ENCODE results near the gene TMEM170B.

Gene TMEM170B

GRCh38 chr6:11552442-11552841, 14.9 kb downstream of the TMEM170B start:
- Histone ChIP-seq H3K27ac (ENCODE audit: low read length) (no peak overlapping the region), H3K4me1 (ENCODE audit: insufficient read depth, low read length) (no peaks in the 10 kb centered on the region), H3K36me3 (ENCODE audit: insufficient read depth, low read length) (no peaks in the 10 kb centered on the region), H3K79me2 (ENCODE audit: insufficient read depth, low read length) (peaks cover 19% of the 10 kb centered on the region), H3K4me2 (ENCODE audit: insufficient read depth, low read length) (no peak overlapping the region), H4K20me1 (ENCODE audit: insufficient read depth, low read length) (peaks cover 9% of the 10 kb centered on the region; the same call in 1 of the 2 replicates), H3K9ac (ENCODE audit: low read depth, low read length) (no peak overlapping the region), H2AFZ (ENCODE audit: low read depth, low read length) (no peak overlapping the region), H3K9me3 (ENCODE audit: insufficient read depth, low read length, severe bottlenecking) (no peaks in the 10 kb centered on the region), H3K4me3 (ENCODE audit: low read depth in 1 of 2, low read length in 2 of 2) (no peak overlapping the region), H3K27me3 (ENCODE audit: insufficient read depth, low read length, poor library complexity) (no peaks in the 10 kb centered on the region)
- TF ChIP-seq CTCF (IDR thresholded peaks at IDR 0.05; ENCODE audit: borderline replicate concordance, extremely low read depth, low read length, poor library complexity, severe bottlenecking): no peak
- no peak for TF ChIP-seq EZH2 (IDR thresholded peaks at IDR 0.05; ENCODE audit: borderline replicate concordance, low read depth, low read length, severe bottlenecking)
- DNase-seq (no peak), ATAC-seq (ENCODE audit: insufficient read depth, low read depth) (no peak)

- Histone ChIP-seq H3K4me2 (ENCODE audit: insufficient read depth, low read length) (no peak overlapping the region), H3K9me3 (ENCODE audit: insufficient read depth, low read length, severe bottlenecking) (no peaks in the 10 kb centered on the region), H3K36me3 (ENCODE audit: insufficient read depth, low read length) (no peaks in the 10 kb centered on the region), H3K27ac (ENCODE audit: low read length) (no peak overlapping the region), H3K79me2 (ENCODE audit: insufficient read depth, low read length) (peaks cover 27% of the 10 kb centered on the region), H3K27me3 (ENCODE audit: insufficient read depth, low read length, poor library complexity) (no peaks in the 10 kb centered on the region), H3K4me3 (ENCODE audit: low read depth in 1 of 2, low read length in 2 of 2) (no peak overlapping the region), H3K4me1 (ENCODE audit: insufficient read depth, low read length) (no peaks in the 10 kb centered on the region), H3K9ac (ENCODE audit: low read depth, low read length) (no peak overlapping the region), H4K20me1 (ENCODE audit: insufficient read depth, low read length) (peaks cover 9% of the 10 kb centered on the region; the same call in 1 of the 2 replicates), H2AFZ (ENCODE audit: low read depth, low read length) (no peak overlapping the region)
- ATAC-seq (ENCODE audit: insufficient read depth, low read depth) (no peak), DNase-seq (no peak)
- TF ChIP-seq EZH2 (IDR thresholded peaks at IDR 0.05; ENCODE audit: borderline replicate concordance, low read depth, low read length, severe bottlenecking) (no peak), CTCF (IDR thresholded peaks at IDR 0.05; ENCODE audit: borderline replicate concordance, extremely low read depth, low read length, poor library complexity, severe bottlenecking) (no peak)
Observed at GRCh38 chr6:11553824-11554223, 16.3 kb downstream of the TMEM170B start.

- DNase-seq: no peak
- no peaks in the 10 kb centered on the region for H3K27me3 ChIP-seq (ENCODE audit: insufficient read depth, low read length, poor library complexity)
- peaks cover 32% of the 10 kb centered on the region for H3K79me2 ChIP-seq (ENCODE audit: insufficient read depth, low read length)
- H3K4me1 ChIP-seq (ENCODE audit: insufficient read depth, low read length): no peaks in the 10 kb centered on the region
- no peak overlapping the region for H3K27ac ChIP-seq (ENCODE audit: low read length)
- peaks cover 7% of the 10 kb centered on the region; the same call in 1 of the 2 replicates for H4K20me1 ChIP-seq (ENCODE audit: insufficient read depth, low read length)
- H3K9ac ChIP-seq (ENCODE audit: low read depth, low read length): no peak overlapping the region
- H2AFZ ChIP-seq (ENCODE audit: low read depth, low read length): no peak overlapping the region
- no peak overlapping the region for H3K4me2 ChIP-seq (ENCODE audit: insufficient read depth, low read length)
- H3K4me3 ChIP-seq (ENCODE audit: low read depth in 1 of 2, low read length in 2 of 2): no peak overlapping the region
- no peak for TF ChIP-seq CTCF (IDR thresholded peaks at IDR 0.05; ENCODE audit: borderline replicate concordance, extremely low read depth, low read length, poor library complexity, severe bottlenecking)
- no peak for TF ChIP-seq EZH2 (IDR thresholded peaks at IDR 0.05; ENCODE audit: borderline replicate concordance, low read depth, low read length, severe bottlenecking)
- no peaks in the 10 kb centered on the region for H3K9me3 ChIP-seq (ENCODE audit: insufficient read depth, low read length, severe bottlenecking)
- ATAC-seq (ENCODE audit: insufficient read depth, low read depth): 0 out of 3 replicates have a peak, but pooled peaks have one; percentile 24
- no peaks in the 10 kb centered on the region for H3K36me3 ChIP-seq (ENCODE audit: insufficient read depth, low read length)
Observed at GRCh38 chr6:11556309-11556708, 18.8 kb downstream of the TMEM170B start.

- H3K79me2 ChIP-seq (ENCODE audit: insufficient read depth, low read length): peaks cover 6% of the 10 kb centered on the region; the same call in 1 of the 2 replicates
- no peak overlapping the region for H3K27ac ChIP-seq (ENCODE audit: low read length)
- H4K20me1 ChIP-seq (ENCODE audit: insufficient read depth, low read length): peaks cover 8% of the 10 kb centered on the region; the same call in 1 of the 2 replicates
- no peaks in the 10 kb centered on the region for H3K27me3 ChIP-seq (ENCODE audit: insufficient read depth, low read length, poor library complexity)
- DNase-seq (no peak), ATAC-seq (ENCODE audit: insufficient read depth, low read depth) (no peak)
- H3K36me3 ChIP-seq (ENCODE audit: insufficient read depth, low read length): peaks cover 27% of the 10 kb centered on the region
- no peak overlapping the region for H3K4me2 ChIP-seq (ENCODE audit: insufficient read depth, low read length)
- H3K4me1 ChIP-seq (ENCODE audit: insufficient read depth, low read length): no peaks in the 10 kb centered on the region
- H3K9ac ChIP-seq (ENCODE audit: low read depth, low read length): no peak overlapping the region
- TF ChIP-seq EZH2 (IDR thresholded peaks at IDR 0.05; ENCODE audit: borderline replicate concordance, low read depth, low read length, severe bottlenecking) (no peak), CTCF (IDR thresholded peaks at IDR 0.05; ENCODE audit: borderline replicate concordance, extremely low read depth, low read length, poor library complexity, severe bottlenecking) (no peak)
- H2AFZ ChIP-seq (ENCODE audit: low read depth, low read length): no peak overlapping the region
- H3K9me3 ChIP-seq (ENCODE audit: insufficient read depth, low read length, severe bottlenecking): no peaks in the 10 kb centered on the region
- H3K4me3 ChIP-seq (ENCODE audit: low read depth in 1 of 2, low read length in 2 of 2): no peak overlapping the region
Observed at GRCh38 chr6:11563793-11564192, 26.2 kb downstream of the TMEM170B start.

Measured in DND-41 (cell line).